ENCODE measurements around the gene SLC6A3.
A peak's percentile ranks its signal among the peaks of the same experiment; 100 is the strongest.

The SLC6A3 gene

GRCh38 chr5:1387876-1388275 is 57.4 kb downstream of the SLC6A3 start:
- Histone ChIP-seq H3K4me1 (ENCODE audit: control insufficient read depth, insufficient read depth, low read length, poor library complexity, severe bottlenecking) (peaks cover 20% of the 10 kb centered on the region), H3K27ac (ENCODE audit: insufficient read depth, low read length, poor library complexity, severe bottlenecking) (peak overlapping the region; percentile 7), H3K36me3 (ENCODE audit: control insufficient read depth, insufficient read depth, low read length) (no peaks in the 10 kb centered on the region), H3K9me3 (ENCODE audit: control insufficient read depth, low read length) (no peaks in the 10 kb centered on the region), H3K4me3 (ENCODE audit: insufficient read depth, low read depth, low read length, poor library complexity, severe bottlenecking) (no peak overlapping the region), H3K27me3 (replicated peaks; ENCODE audit: control insufficient read depth, insufficient read depth, low read length, poor library complexity, severe bottlenecking) (no peaks in the 10 kb centered on the region)
- DNase-seq, result no peak

DNA sequence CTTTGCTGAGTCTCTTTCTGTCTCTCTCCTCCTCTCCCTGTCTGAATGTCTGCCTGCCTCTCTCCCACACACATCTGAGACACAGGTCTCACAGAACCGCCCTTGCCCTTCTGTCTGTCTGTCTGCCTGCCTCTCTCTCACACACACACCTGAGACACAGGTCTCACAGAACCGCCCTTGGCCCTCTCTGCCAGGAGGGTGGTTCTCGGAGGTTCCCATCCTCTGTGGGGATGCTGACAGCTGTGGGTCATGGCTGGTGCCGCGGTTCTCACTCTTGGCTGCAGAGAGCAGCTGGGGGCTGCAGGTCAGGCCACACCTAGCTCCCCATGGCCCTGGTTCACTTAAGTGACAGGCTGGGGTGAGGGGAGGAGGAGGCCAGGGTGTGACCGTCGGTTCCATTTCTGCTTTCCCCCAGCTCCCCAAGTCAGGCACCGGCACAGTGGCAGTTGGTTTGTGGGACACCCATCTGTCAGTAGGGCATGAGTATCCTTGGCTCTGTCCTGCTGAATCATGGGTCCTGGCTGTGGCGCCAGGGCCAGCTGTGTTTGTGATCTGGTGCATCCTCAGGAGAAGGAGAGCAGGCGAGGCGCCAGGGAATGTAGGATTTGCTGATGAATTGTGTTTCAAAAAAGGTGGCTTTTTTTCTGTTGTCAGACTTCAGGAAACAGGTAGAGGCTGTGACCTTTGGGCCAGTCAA is 58.0 kb downstream of the SLC6A3 start:
- H3K27ac ChIP-seq (ENCODE audit: insufficient read depth, low read length, poor library complexity, severe bottlenecking), result peak overlapping the region; percentile 89
- H3K4me1 ChIP-seq (ENCODE audit: control insufficient read depth, insufficient read depth, low read length, poor library complexity, severe bottlenecking), result peaks cover 20% of the 10 kb centered on the region
- DNase-seq, result no peak
- H3K27me3 ChIP-seq (replicated peaks; ENCODE audit: control insufficient read depth, insufficient read depth, low read length, poor library complexity, severe bottlenecking), result no peaks in the 10 kb centered on the region
- H3K36me3 ChIP-seq (ENCODE audit: control insufficient read depth, insufficient read depth, low read length), result no peaks in the 10 kb centered on the region
- no peaks in the 10 kb centered on the region for H3K9me3 ChIP-seq (ENCODE audit: control insufficient read depth, low read length)
- H3K4me3 ChIP-seq (ENCODE audit: insufficient read depth, low read depth, low read length, poor library complexity, severe bottlenecking), result no peak overlapping the region

GRCh38 chr5:1386274-1386717 is 58.9 kb downstream of the SLC6A3 start:
- Histone ChIP-seq H3K4me3 (ENCODE audit: insufficient read depth, low read depth, low read length, poor library complexity, severe bottlenecking) (peak overlapping the region; percentile 63), H3K27me3 (replicated peaks; ENCODE audit: control insufficient read depth, insufficient read depth, low read length, poor library complexity, severe bottlenecking) (no peaks in the 10 kb centered on the region), H3K27ac (ENCODE audit: insufficient read depth, low read length, poor library complexity, severe bottlenecking) (peak overlapping the region; percentile 89), H3K36me3 (ENCODE audit: control insufficient read depth, insufficient read depth, low read length) (no peaks in the 10 kb centered on the region), H3K9me3 (ENCODE audit: control insufficient read depth, low read length) (no peaks in the 10 kb centered on the region), H3K4me1 (ENCODE audit: control insufficient read depth, insufficient read depth, low read length, poor library complexity, severe bottlenecking) (peaks cover 20% of the 10 kb centered on the region)
- peak; percentile 37 to 65 (median 55) for DNase-seq

- H3K4me1 ChIP-seq (ENCODE audit: control insufficient read depth, insufficient read depth, low read length, poor library complexity, severe bottlenecking), result peaks cover 20% of the 10 kb centered on the region
- DNase-seq, result peak; percentile 65 to 75 (median 66)
- H3K4me3 ChIP-seq (ENCODE audit: insufficient read depth, low read depth, low read length, poor library complexity, severe bottlenecking), result peak overlapping the region; percentile 63
- no peaks in the 10 kb centered on the region for H3K9me3 ChIP-seq (ENCODE audit: control insufficient read depth, low read length)
- peak overlapping the region; percentile 89 for H3K27ac ChIP-seq (ENCODE audit: insufficient read depth, low read length, poor library complexity, severe bottlenecking)
- H3K36me3 ChIP-seq (ENCODE audit: control insufficient read depth, insufficient read depth, low read length), result no peaks in the 10 kb centered on the region
- H3K27me3 ChIP-seq (replicated peaks; ENCODE audit: control insufficient read depth, insufficient read depth, low read length, poor library complexity, severe bottlenecking), result no peaks in the 10 kb centered on the region
Observed at GRCh38 chr5:1385395-1386273, 59.6 kb downstream of the SLC6A3 start.

DNA sequence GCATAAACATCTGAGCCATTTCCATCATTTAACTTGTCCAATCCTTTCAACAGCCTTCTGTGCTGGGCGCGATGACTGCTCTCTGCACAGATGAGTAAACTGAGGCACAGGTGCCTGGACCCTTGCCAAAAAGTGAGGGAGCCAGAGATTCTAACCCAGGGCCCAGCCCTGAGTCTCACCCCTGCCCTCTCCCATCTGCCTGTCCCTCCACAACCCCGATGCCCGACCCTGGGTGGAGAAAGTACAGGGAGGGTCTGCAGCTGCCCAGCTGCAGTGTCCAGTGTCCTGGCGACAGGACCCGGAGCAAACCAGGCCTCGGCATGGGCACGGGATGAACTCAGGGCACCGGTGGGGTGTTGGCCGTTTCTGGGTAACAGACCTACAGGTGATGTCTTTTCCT is 60.7 kb downstream of the SLC6A3 start:
- Histone ChIP-seq H3K27me3 (replicated peaks; ENCODE audit: control insufficient read depth, insufficient read depth, low read length, poor library complexity, severe bottlenecking) (no peaks in the 10 kb centered on the region), H3K4me3 (ENCODE audit: insufficient read depth, low read depth, low read length, poor library complexity, severe bottlenecking) (no peak overlapping the region), H3K4me1 (ENCODE audit: control insufficient read depth, insufficient read depth, low read length, poor library complexity, severe bottlenecking) (peaks cover 20% of the 10 kb centered on the region), H3K27ac (ENCODE audit: insufficient read depth, low read length, poor library complexity, severe bottlenecking) (no peak overlapping the region), H3K9me3 (ENCODE audit: control insufficient read depth, low read length) (no peaks in the 10 kb centered on the region), H3K36me3 (ENCODE audit: control insufficient read depth, insufficient read depth, low read length) (no peaks in the 10 kb centered on the region)
- DNase-seq, result no peak

DNA sequence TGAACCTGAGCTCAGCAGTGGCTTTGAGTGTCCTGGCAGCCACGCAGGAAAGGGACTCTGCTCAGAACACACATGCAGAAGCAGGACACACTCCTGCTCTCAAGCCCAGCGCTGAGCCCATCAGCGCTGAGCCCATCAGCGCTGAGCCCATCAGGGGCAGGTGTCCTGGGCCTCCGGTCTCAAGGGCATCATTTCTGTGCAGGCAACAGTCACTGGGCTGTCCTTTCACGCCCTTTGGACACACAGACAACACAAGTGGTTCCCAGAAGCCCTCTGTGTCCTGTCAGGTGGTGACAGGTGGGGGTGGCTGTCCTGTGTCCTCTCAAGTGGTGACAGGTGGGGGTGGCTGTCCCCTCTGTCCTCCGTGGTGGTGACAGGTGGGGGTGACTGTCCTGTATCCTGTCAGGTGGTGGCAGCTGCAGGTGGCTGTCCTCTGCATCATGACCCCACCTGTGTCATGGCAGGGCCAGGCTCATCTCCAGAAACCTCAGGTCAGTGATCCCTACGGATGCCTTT is 61.3 kb downstream of the SLC6A3 start:
- DNase-seq, result no peak
- Histone ChIP-seq H3K27ac (ENCODE audit: insufficient read depth, low read length, poor library complexity, severe bottlenecking) (no peak overlapping the region), H3K4me1 (ENCODE audit: control insufficient read depth, insufficient read depth, low read length, poor library complexity, severe bottlenecking) (peaks cover 20% of the 10 kb centered on the region), H3K36me3 (ENCODE audit: control insufficient read depth, insufficient read depth, low read length) (no peaks in the 10 kb centered on the region), H3K27me3 (replicated peaks; ENCODE audit: control insufficient read depth, insufficient read depth, low read length, poor library complexity, severe bottlenecking) (no peaks in the 10 kb centered on the region), H3K4me3 (ENCODE audit: insufficient read depth, low read depth, low read length, poor library complexity, severe bottlenecking) (no peak overlapping the region), H3K9me3 (ENCODE audit: control insufficient read depth, low read length) (no peaks in the 10 kb centered on the region)

- H3K4me1 ChIP-seq (ENCODE audit: control insufficient read depth, insufficient read depth, low read length, poor library complexity, severe bottlenecking), result peaks cover 20% of the 10 kb centered on the region
- no peaks in the 10 kb centered on the region for H3K27me3 ChIP-seq (replicated peaks; ENCODE audit: control insufficient read depth, insufficient read depth, low read length, poor library complexity, severe bottlenecking)
- DNase-seq, result no peak
- no peak overlapping the region for H3K4me3 ChIP-seq (ENCODE audit: insufficient read depth, low read depth, low read length, poor library complexity, severe bottlenecking)
- no peaks in the 10 kb centered on the region for H3K9me3 ChIP-seq (ENCODE audit: control insufficient read depth, low read length)
- no peak overlapping the region for H3K27ac ChIP-seq (ENCODE audit: insufficient read depth, low read length, poor library complexity, severe bottlenecking)
- H3K36me3 ChIP-seq (ENCODE audit: control insufficient read depth, insufficient read depth, low read length), result no peaks in the 10 kb centered on the region
Observed at GRCh38 chr5:1383344-1383743, 61.9 kb downstream of the SLC6A3 start.

- no peak overlapping the region for H3K4me3 ChIP-seq (ENCODE audit: insufficient read depth, low read depth, low read length, poor library complexity, severe bottlenecking)
- no peaks in the 10 kb centered on the region for H3K27me3 ChIP-seq (replicated peaks; ENCODE audit: control insufficient read depth, insufficient read depth, low read length, poor library complexity, severe bottlenecking)
- peaks cover 20% of the 10 kb centered on the region for H3K4me1 ChIP-seq (ENCODE audit: control insufficient read depth, insufficient read depth, low read length, poor library complexity, severe bottlenecking)
- H3K9me3 ChIP-seq (ENCODE audit: control insufficient read depth, low read length), result no peaks in the 10 kb centered on the region
- no peaks in the 10 kb centered on the region for H3K36me3 ChIP-seq (ENCODE audit: control insufficient read depth, insufficient read depth, low read length)
- DNase-seq, result no peak
- no peak overlapping the region for H3K27ac ChIP-seq (ENCODE audit: insufficient read depth, low read length, poor library complexity, severe bottlenecking)
Observed at GRCh38 chr5:1382248-1382700, 63.0 kb downstream of the SLC6A3 start.

GRCh38 chr5:1381370-1382247 is 63.6 kb downstream of the SLC6A3 start:
- no peak for DNase-seq
- H3K4me1 ChIP-seq (ENCODE audit: control insufficient read depth, insufficient read depth, low read length, poor library complexity, severe bottlenecking), result peaks cover 14% of the 10 kb centered on the region
- no peaks in the 10 kb centered on the region for H3K27me3 ChIP-seq (replicated peaks; ENCODE audit: control insufficient read depth, insufficient read depth, low read length, poor library complexity, severe bottlenecking)
- H3K27ac ChIP-seq (ENCODE audit: insufficient read depth, low read length, poor library complexity, severe bottlenecking), result no peak overlapping the region
- H3K9me3 ChIP-seq (ENCODE audit: control insufficient read depth, low read length), result no peaks in the 10 kb centered on the region
- H3K4me3 ChIP-seq (ENCODE audit: insufficient read depth, low read depth, low read length, poor library complexity, severe bottlenecking), result no peak overlapping the region
- H3K36me3 ChIP-seq (ENCODE audit: control insufficient read depth, insufficient read depth, low read length), result no peaks in the 10 kb centered on the region
